DND-41 (cell line): ENCODE measurements around the gene ATXN7.

Experiments used
- ATAC-seq: fragments of 200-7000 bp; cut with Tn5 transposase; 3 replicates; pipeline ENCODE4 v1.9.1; 2021; ENCODE audit warnings: low read depth; ENCODE audit not compliant: insufficient read depth
- DNase-seq: peaks from one replicate; pipeline ENCODE4 v3.0.0-alpha.2; 2020
- H2AFZ ChIP-seq: 2 replicates; pipeline ENCODE4 v1.6.0; 2012; ENCODE audit warnings: low read depth, low read length
- H3K27ac ChIP-seq: 2 replicates; pipeline ENCODE4 v1.5.1; 2012; ENCODE audit warnings: low read length, inconsistent platforms
- H3K27me3 ChIP-seq: fragments of 200-600 bp; sonication (generic); 2 replicates; pipeline ENCODE4 v1.6.0; 2012; ENCODE audit warnings: low read length, mild to moderate bottlenecking, inconsistent platforms; ENCODE audit not compliant: insufficient read depth, poor library complexity
- H3K36me3 ChIP-seq: 2 replicates; pipeline ENCODE4 v1.5.1; 2012; ENCODE audit warnings: low read length, inconsistent platforms; ENCODE audit not compliant: insufficient read depth
- H3K4me1 ChIP-seq: 2 replicates; pipeline ENCODE4 v1.5.1; 2012; ENCODE audit warnings: mild to moderate bottlenecking, low read length; ENCODE audit not compliant: insufficient read depth
- H3K4me2 ChIP-seq: 2 replicates; pipeline ENCODE4 v1.6.0; 2012; ENCODE audit warnings: mild to moderate bottlenecking, moderate library complexity, low read length, inconsistent platforms; ENCODE audit not compliant: insufficient read depth
- H3K4me3 ChIP-seq, 2 experiments: fragments of 200-600 bp in 1 of 2; shearing (Covaris generic) in 1 of 2; 2 replicates each; pipeline ENCODE4 v1.5.1; 2012 to 2016; ENCODE audit warnings: inconsistent platforms in 2 of 2, low read length in 2 of 2, mild to moderate bottlenecking in 2 of 2, low read depth in 1 of 2, moderate library complexity in 1 of 2
- H3K79me2 ChIP-seq: 2 replicates; pipeline ENCODE4 v1.6.0; 2012; ENCODE audit warnings: low read length, inconsistent platforms; ENCODE audit not compliant: insufficient read depth
- H3K9ac ChIP-seq: 2 replicates; pipeline ENCODE4 v1.6.0; 2012; ENCODE audit warnings: low read depth, mild to moderate bottlenecking, inconsistent platforms, low read length, moderate library complexity
- H3K9me3 ChIP-seq: 2 replicates; pipeline ENCODE4 v1.5.1; 2012; ENCODE audit warnings: low read length, moderate library complexity, mild to moderate bottlenecking, inconsistent platforms; ENCODE audit not compliant: insufficient read depth, severe bottlenecking
- H4K20me1 ChIP-seq: 2 replicates; pipeline ENCODE4 v1.6.0; 2012; ENCODE audit warnings: low read length; ENCODE audit not compliant: insufficient read depth
- CTCF ChIP-seq: IDR thresholded peaks from 2 replicates; pipeline ENCODE4 v1.5.1; 2012; ENCODE audit warnings: borderline replicate concordance, low read length, moderate library complexity, mild to moderate bottlenecking; ENCODE audit not compliant: poor library complexity, severe bottlenecking; ENCODE audit errors: extremely low read depth
- EZH2 ChIP-seq: IDR thresholded peaks from 3 replicates; pipeline ENCODE4 v1.6.1; 2012; ENCODE audit warnings: borderline replicate concordance, low read depth, mild to moderate bottlenecking, moderate library complexity, low read length, inconsistent platforms; ENCODE audit not compliant: severe bottlenecking

Gene ATXN7

DNA sequence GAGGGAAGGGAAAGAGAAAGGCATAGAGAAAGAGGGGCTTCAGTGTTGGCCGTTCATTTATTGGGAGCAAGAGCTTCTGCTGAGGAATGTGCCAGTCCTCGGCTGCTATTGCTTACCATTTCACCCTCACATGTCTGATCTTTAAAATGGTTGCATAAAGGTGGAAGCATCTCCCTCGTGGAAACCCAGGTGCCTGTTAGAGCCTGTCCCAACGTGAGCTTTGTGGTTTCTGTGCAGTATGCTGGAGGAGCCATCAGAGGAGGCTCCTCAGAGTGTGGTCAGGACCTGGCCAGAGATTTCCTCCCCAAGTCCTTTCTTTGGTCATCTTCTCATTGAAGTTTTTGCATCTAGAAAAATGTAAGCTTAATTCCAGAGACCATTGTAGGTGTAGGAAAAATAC lies 125.3 kb downstream of the ATXN7 start:
- Histone ChIP-seq H3K4me3 (no peak overlapping the region), H3K4me1 (no peaks in the 10 kb centered on the region), H3K27me3 (no peaks in the 10 kb centered on the region), H3K36me3 (peaks cover 98% of the 10 kb centered on the region), H3K27ac (no peak overlapping the region), H4K20me1 (peaks cover 26% of the 10 kb centered on the region), H3K79me2 (peaks cover 14% of the 10 kb centered on the region), H3K9ac (no peak overlapping the region), H2AFZ (no peak overlapping the region), H3K9me3 (no peaks in the 10 kb centered on the region), H3K4me2 (no peak overlapping the region)
- DNase-seq (no peak), ATAC-seq (no peak)
- TF ChIP-seq EZH2 (no peak), CTCF (no peak)

DNA sequence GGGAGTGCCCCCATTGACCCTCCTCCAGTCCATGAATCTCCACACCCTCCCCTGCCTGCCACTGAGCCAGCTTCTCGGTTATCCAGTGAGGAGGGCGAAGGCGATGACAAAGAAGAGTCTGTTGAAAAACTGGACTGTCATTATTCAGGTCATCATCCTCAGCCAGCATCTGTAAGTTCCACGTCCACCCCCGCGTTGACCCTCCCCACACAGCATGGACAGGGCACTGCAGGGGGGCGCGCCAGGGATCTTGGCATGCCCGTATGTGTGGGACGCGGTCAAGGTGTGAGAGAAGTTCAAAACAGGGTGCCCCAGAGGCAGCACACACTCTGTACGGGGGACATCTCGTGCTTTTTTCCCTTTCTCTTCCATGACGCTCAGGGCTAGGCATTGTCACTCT lies 126.5 kb downstream of the ATXN7 start:
- no peak for DNase-seq
- no peak for ATAC-seq
- H3K9ac ChIP-seq: no peak overlapping the region
- H3K27ac ChIP-seq: no peak overlapping the region
- peaks cover 25% of the 10 kb centered on the region for H4K20me1 ChIP-seq
- H3K9me3 ChIP-seq: no peaks in the 10 kb centered on the region
- H3K4me2 ChIP-seq: no peak overlapping the region
- H3K4me1 ChIP-seq: no peaks in the 10 kb centered on the region
- peaks cover 6% of the 10 kb centered on the region for H3K79me2 ChIP-seq
- no peak overlapping the region for H2AFZ ChIP-seq
- H3K27me3 ChIP-seq: no peaks in the 10 kb centered on the region
- TF ChIP-seq EZH2 (no peak), CTCF (no peak)
- H3K4me3 ChIP-seq: no peak overlapping the region
- H3K36me3 ChIP-seq: peaks cover 98% of the 10 kb centered on the region

GRCh38 chr3:63990733-63991132 lies 127.1 kb downstream of the ATXN7 start:
- no peak overlapping the region for H3K27ac ChIP-seq
- no peak for DNase-seq
- H2AFZ ChIP-seq: no peak overlapping the region
- H3K79me2 ChIP-seq: peaks cover 6% of the 10 kb centered on the region; the same call in 1 of the 2 replicates
- no peaks in the 10 kb centered on the region for H3K9me3 ChIP-seq
- no peaks in the 10 kb centered on the region for H3K4me1 ChIP-seq
- H3K4me3 ChIP-seq: no peak overlapping the region
- H3K4me2 ChIP-seq: no peak overlapping the region
- H3K9ac ChIP-seq: no peak overlapping the region
- no peaks in the 10 kb centered on the region for H3K27me3 ChIP-seq
- TF ChIP-seq EZH2 (no peak), CTCF (no peak)
- no peak for ATAC-seq
- peaks cover 98% of the 10 kb centered on the region for H3K36me3 ChIP-seq
- peaks cover 25% of the 10 kb centered on the region for H4K20me1 ChIP-seq

DNA sequence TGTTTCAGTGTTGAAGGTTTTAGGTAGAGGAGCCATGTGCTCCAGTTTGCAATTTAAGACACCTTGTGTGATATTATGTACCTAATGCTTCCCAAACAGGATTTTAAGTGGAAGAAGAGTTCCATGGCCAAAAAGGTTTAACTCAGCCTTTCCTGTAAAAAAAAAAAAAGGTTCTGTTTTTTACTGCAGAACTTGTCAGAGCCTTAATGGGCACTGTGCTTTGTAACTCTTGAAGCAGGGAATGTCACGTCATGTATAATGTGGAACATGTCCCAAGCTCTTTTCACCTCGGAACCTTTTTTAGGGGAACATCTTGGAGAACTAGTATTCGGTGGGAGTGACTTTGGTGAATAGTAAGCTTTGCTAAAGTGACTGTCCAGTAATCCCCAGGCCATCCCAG lies 128.0 kb downstream of the ATXN7 start:
- peaks cover 25% of the 10 kb centered on the region for H4K20me1 ChIP-seq
- H3K79me2 ChIP-seq: peaks cover 6% of the 10 kb centered on the region; the same call in 1 of the 2 replicates
- no peak for ATAC-seq
- H3K9me3 ChIP-seq: no peaks in the 10 kb centered on the region
- H3K4me1 ChIP-seq: no peaks in the 10 kb centered on the region
- no peak overlapping the region for H3K4me3 ChIP-seq
- no peak for DNase-seq
- no peaks in the 10 kb centered on the region for H3K27me3 ChIP-seq
- no peak overlapping the region for H2AFZ ChIP-seq
- no peak for TF ChIP-seq EZH2
- TF ChIP-seq CTCF: no peak
- H3K27ac ChIP-seq: no peak overlapping the region
- H3K9ac ChIP-seq: no peak overlapping the region
- H3K4me2 ChIP-seq: no peak overlapping the region
- H3K36me3 ChIP-seq: peaks cover 98% of the 10 kb centered on the region
